ENCODE data around the gene MAP3K4. TPM values are rescaled to one million over a fixed set of nuclear protein-coding genes. Genes with fewer than 3 reads are reported as not detected.

MAP3K4 gene
- polyA plus RNA-seq, 3 donors, result 3.2 to 12.3 (median 3.5) TPM

GRCh38 chr6:161037873-161038228 lies 46.3 kb downstream of the MAP3K4 start:
- peak overlapping the region in 1 of 2 donors; percentile 43 for H3K27ac ChIP-seq (ENCODE audit: low read depth in 1 of 2, low read length in 2 of 2)
- Mint-ChIP-seq H3K27me3 (ENCODE audit: low read depth in 3 of 3) (no peaks in the 10 kb centered on the region), H3K36me3 (peaks cover 30 to 51% of the 10 kb centered on the region in 2 donors), H3K4me3 (no peak overlapping the region), H3K4me1 (peaks cover 12% of the 10 kb centered on the region), H3K27ac (peak overlapping the region in 1 of 7 donors; percentile 42), H3K9me3 (no peaks in the 10 kb centered on the region)
- DNase-seq, result no peak
- no peak overlapping the region for H3K4me2 ChIP-seq (replicated peaks; ENCODE audit: extremely low read depth, low read length, poor library complexity, severe bottlenecking)
- H3K9ac ChIP-seq (ENCODE audit: insufficient read depth, low read length, poor library complexity, severe bottlenecking), result no peak overlapping the region
- no peak overlapping the region for H3K4me3 ChIP-seq (replicated peaks in 1 of 3; ENCODE audit: low read depth in 2 of 3, low read length in 3 of 3)
- H3K36me3 ChIP-seq (replicated peaks in 1 of 2; ENCODE audit: control insufficient read depth in 1 of 2, insufficient read depth in 2 of 2, low read length in 2 of 2), result peaks cover 25 to 78% of the 10 kb centered on the region in 2 donors
- WGBS (ENCODE audit: insufficient coverage), result 25% methylated on average over 1 of the region's 2 CpGs
- H4K20me1 ChIP-seq (ENCODE audit: insufficient read depth, low read length), result peaks cover 4% of the 10 kb centered on the region
- H3K4me1 ChIP-seq (ENCODE audit: control insufficient read depth in 1 of 2, insufficient read depth in 2 of 2, low read length in 2 of 2), result peaks cover 0 to 9% of the 10 kb centered on the region in 2 donors
- TF ChIP-seq, protein P1, sequence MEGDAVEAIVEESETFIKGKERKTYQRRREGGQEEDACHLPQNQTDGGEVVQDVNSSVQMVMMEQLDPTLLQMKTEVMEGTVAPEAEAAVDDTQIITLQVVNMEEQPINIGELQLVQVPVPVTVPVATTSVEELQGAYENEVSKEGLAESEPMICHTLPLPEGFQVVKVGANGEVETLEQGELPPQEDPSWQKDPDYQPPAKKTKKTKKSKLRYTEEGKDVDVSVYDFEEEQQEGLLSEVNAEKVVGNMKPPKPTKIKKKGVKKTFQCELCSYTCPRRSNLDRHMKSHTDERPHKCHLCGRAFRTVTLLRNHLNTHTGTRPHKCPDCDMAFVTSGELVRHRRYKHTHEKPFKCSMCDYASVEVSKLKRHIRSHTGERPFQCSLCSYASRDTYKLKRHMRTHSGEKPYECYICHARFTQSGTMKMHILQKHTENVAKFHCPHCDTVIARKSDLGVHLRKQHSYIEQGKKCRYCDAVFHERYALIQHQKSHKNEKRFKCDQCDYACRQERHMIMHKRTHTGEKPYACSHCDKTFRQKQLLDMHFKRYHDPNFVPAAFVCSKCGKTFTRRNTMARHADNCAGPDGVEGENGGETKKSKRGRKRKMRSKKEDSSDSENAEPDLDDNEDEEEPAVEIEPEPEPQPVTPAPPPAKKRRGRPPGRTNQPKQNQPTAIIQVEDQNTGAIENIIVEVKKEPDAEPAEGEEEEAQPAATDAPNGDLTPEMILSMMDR (IDR thresholded peaks at IDR 0.05), result no peak
- no peaks in the 10 kb centered on the region for H3K27me3 ChIP-seq (ENCODE audit: control insufficient read depth in 2 of 2, insufficient read depth in 2 of 2, low read length in 2 of 2)
- no peaks in the 10 kb centered on the region for H3K9me3 ChIP-seq (replicated peaks in 1 of 2; ENCODE audit: control insufficient read depth in 1 of 2, insufficient read depth in 1 of 2, low read length in 2 of 2)
- intact Hi-C loops (cut with micrococcal nuclease), result no loop called here
- H3K79me2 ChIP-seq (ENCODE audit: insufficient read depth, low read length), result peaks cover 8% of the 10 kb centered on the region
- no peak overlapping the region for H2AFZ ChIP-seq (ENCODE audit: insufficient read depth, low read depth, low read length, poor library complexity, severe bottlenecking)

GRCh38 chr6:161038229-161039031 lies 46.9 kb downstream of the MAP3K4 start:
- H3K9me3 Mint-ChIP-seq, result no peaks in the 10 kb centered on the region
- peaks cover 32 to 55% of the 10 kb centered on the region in 2 donors for H3K36me3 Mint-ChIP-seq

More at GRCh38 chr6:161038229-161039031, 46.9 kb downstream of the MAP3K4 start:
- H3K4me1 ChIP-seq (ENCODE audit: control insufficient read depth in 1 of 2, insufficient read depth in 2 of 2, low read length in 2 of 2), result peaks cover 0 to 9% of the 10 kb centered on the region in 2 donors
- Mint-ChIP-seq H3K27ac (peak overlapping the region in 1 of 7 donors; percentile 42), H3K4me1 (peaks cover 12% of the 10 kb centered on the region), H3K4me3 (no peak overlapping the region), H3K27me3 (ENCODE audit: low read depth in 3 of 3) (no peaks in the 10 kb centered on the region)
- H3K27me3 ChIP-seq (ENCODE audit: control insufficient read depth in 2 of 2, insufficient read depth in 2 of 2, low read length in 2 of 2), result no peaks in the 10 kb centered on the region
- H3K9me3 ChIP-seq (replicated peaks in 1 of 2; ENCODE audit: control insufficient read depth in 1 of 2, insufficient read depth in 1 of 2, low read length in 2 of 2), result no peaks in the 10 kb centered on the region
- H3K4me2 ChIP-seq (replicated peaks; ENCODE audit: extremely low read depth, low read length, poor library complexity, severe bottlenecking), result no peak overlapping the region
- no peak for DNase-seq
- no peak overlapping the region for H3K4me3 ChIP-seq (replicated peaks in 1 of 3; ENCODE audit: low read depth in 2 of 3, low read length in 3 of 3)
- H3K79me2 ChIP-seq (ENCODE audit: insufficient read depth, low read length), result peaks cover 8% of the 10 kb centered on the region
- 100% methylated on average over 2 of the region's 3 CpGs for WGBS (ENCODE audit: insufficient coverage)
- intact Hi-C loops (cut with micrococcal nuclease), result no loop called here
- peaks cover 4% of the 10 kb centered on the region for H4K20me1 ChIP-seq (ENCODE audit: insufficient read depth, low read length)
- peaks cover 25 to 82% of the 10 kb centered on the region in 2 donors for H3K36me3 ChIP-seq (replicated peaks in 1 of 2; ENCODE audit: control insufficient read depth in 1 of 2, insufficient read depth in 2 of 2, low read length in 2 of 2)
- no peak overlapping the region for H2AFZ ChIP-seq (ENCODE audit: insufficient read depth, low read depth, low read length, poor library complexity, severe bottlenecking)
- no peak overlapping the region for H3K9ac ChIP-seq (ENCODE audit: insufficient read depth, low read length, poor library complexity, severe bottlenecking)
- TF ChIP-seq, protein P1 (IDR thresholded peaks at IDR 0.05), result no peak
- peak overlapping the region in 1 of 2 donors; percentile 43 for H3K27ac ChIP-seq (ENCODE audit: low read depth in 1 of 2, low read length in 2 of 2)

Measured in CD14-positive monocyte (primary cell).